CD14-positive monocyte (primary cell): Measurements from ENCODE around the gene R3HDM2. TPM values are rescaled to one million over a fixed set of nuclear protein-coding genes. Genes with fewer than 3 reads are reported as not detected.

Source experiments
- DNase-seq, 3 donors: peaks; one replicate each; pipeline ENCODE4 v3.0.0-alpha.2; 2011 to 2022
- H2AFZ ChIP-seq: 2 replicates; pipeline ENCODE4 v1.6.0; 2012; ENCODE audit warnings: mild to moderate bottlenecking, low read depth, low read length, inconsistent platforms; ENCODE audit not compliant: insufficient read depth, poor library complexity, severe bottlenecking
- H3K27ac ChIP-seq, 2 donors: 1 replicate in 1 of 2; 2 replicates in 1 of 2; pipeline ENCODE4 v1.5.1; 2012 to 2013; ENCODE audit warnings: low read length in 2 of 2, control low read depth in 1 of 2, inconsistent platforms in 1 of 2, low read depth in 1 of 2, mild to moderate bottlenecking in 1 of 2
- H3K27me3 ChIP-seq, 2 donors: one replicate each; pipeline versions ENCODE4 v1.6.0 to v1.6.1; 2011 to 2013; ENCODE audit warnings: low read length in 2 of 2; ENCODE audit not compliant: control insufficient read depth in 2 of 2, insufficient read depth in 2 of 2
- H3K36me3 ChIP-seq, 2 donors: replicated peaks in 1 of 2; 1 replicate in 1 of 2; 2 replicates in 1 of 2; pipeline versions ENCODE4 v1.5.1 to v1.6.1; 2012 to 2013; ENCODE audit warnings: low read length in 2 of 2, control low read depth in 1 of 2, inconsistent platforms in 1 of 2, mild to moderate bottlenecking in 1 of 2; ENCODE audit not compliant: insufficient read depth in 2 of 2, control insufficient read depth in 1 of 2
- H3K4me1 ChIP-seq, 2 donors: 1 replicate in 1 of 2; 2 replicates in 1 of 2; pipeline versions ENCODE4 v1.5.1 to v1.6.1; 2012 to 2013; ENCODE audit warnings: low read length in 2 of 2, control low read depth in 1 of 2, inconsistent platforms in 1 of 2, mild to moderate bottlenecking in 1 of 2, moderate library complexity in 1 of 2; ENCODE audit not compliant: insufficient read depth in 2 of 2, control insufficient read depth in 1 of 2
- H3K4me2 ChIP-seq: replicated peaks from 2 replicates; pipeline ENCODE3; 2012; ENCODE audit warnings: low read length, moderate library complexity, mild to moderate bottlenecking; ENCODE audit not compliant: poor library complexity, severe bottlenecking; ENCODE audit errors: extremely low read depth
- H3K4me3 ChIP-seq, 3 experiments: fragments of 200-600 bp in 1 of 3; sonication (generic) in 1 of 3; replicated peaks in 1 of 3; 1 replicate in 2 of 3; 2 replicates in 1 of 3; pipeline ENCODE4 v1.5.1; 2011 to 2013; ENCODE audit warnings: low read length in 3 of 3, mild to moderate bottlenecking in 3 of 3, control low read depth in 2 of 3, low read depth in 2 of 3, inconsistent platforms in 1 of 3, moderate library complexity in 1 of 3
- H3K79me2 ChIP-seq: 2 replicates; pipeline ENCODE4 v1.6.0; 2012; ENCODE audit warnings: mild to moderate bottlenecking, control low read depth, inconsistent platforms, low read length, moderate library complexity; ENCODE audit not compliant: insufficient read depth
- H3K9ac ChIP-seq: 2 replicates; pipeline ENCODE4 v1.6.0; 2017; ENCODE audit warnings: low read length, mild to moderate bottlenecking; ENCODE audit not compliant: insufficient read depth, poor library complexity, severe bottlenecking
- H3K9me3 ChIP-seq, 2 donors: replicated peaks in 1 of 2; 1 replicate in 1 of 2; 2 replicates in 1 of 2; pipeline versions ENCODE4 v1.5.1 to v1.6.1; 2012 to 2013; ENCODE audit warnings: low read length in 2 of 2, control low read depth in 1 of 2; ENCODE audit not compliant: control insufficient read depth in 1 of 2, insufficient read depth in 1 of 2
- H4K20me1 ChIP-seq: 2 replicates; pipeline ENCODE4 v1.6.0; 2012; ENCODE audit warnings: mild to moderate bottlenecking, low read length, control low read depth, moderate library complexity; ENCODE audit not compliant: insufficient read depth
- H3K27ac Mint-ChIP-seq, 7 donors: one replicate each; pipeline ENCODE4 v1.8.0; 2020; ENCODE audit warnings: mild to moderate bottlenecking in 7 of 7, mixed read lengths in 7 of 7, moderate library complexity in 6 of 7, inconsistent platforms in 2 of 7
- H3K27me3 Mint-ChIP-seq, 3 donors: one replicate each; pipeline ENCODE4 v1.8.0; 2021 to 2022; ENCODE audit warnings: low read depth in 3 of 3, mild to moderate bottlenecking in 3 of 3, mixed read lengths in 3 of 3, moderate library complexity in 3 of 3, inconsistent platforms in 1 of 3
- H3K36me3 Mint-ChIP-seq, 2 donors: one replicate each; pipeline ENCODE4 v1.8.0; 2020; ENCODE audit warnings: mixed read lengths in 2 of 2, inconsistent platforms in 1 of 2, mild to moderate bottlenecking in 1 of 2
- H3K4me1 Mint-ChIP-seq: one replicate; pipeline ENCODE4 v1.8.0; 2020; ENCODE audit warnings: mild to moderate bottlenecking, mixed read lengths
- H3K4me3 Mint-ChIP-seq, 2 donors: one replicate each; pipeline ENCODE4 v1.8.0; 2020; ENCODE audit warnings: mild to moderate bottlenecking in 2 of 2, mixed read lengths in 2 of 2, moderate library complexity in 1 of 2
- H3K9me3 Mint-ChIP-seq, 7 donors: one replicate each; pipeline ENCODE4 v1.8.0; 2020 to 2022; ENCODE audit warnings: mixed read lengths in 7 of 7, mild to moderate bottlenecking in 6 of 7, moderate library complexity in 6 of 7, inconsistent platforms in 2 of 7
- WGBS: methylation state at CpG from one replicate; pipeline ENCODE4 v1.1.5; 2013; ENCODE audit warnings: missing lambda C conversion rate; ENCODE audit not compliant: insufficient coverage; 5-methylcytosine and 5-hydroxymethylcytosine counted together
- intact Hi-C, 2 donors: fragments of 100-400 bp; cut with micrococcal nuclease; formaldehyde crosslinking; loops; one replicate each; pipeline versions ENCODE4 v1.15.0 to v1.15.1; 2023
- polyA plus RNA-seq, 3 donors: library from polyadenylated mRNA; depleted of rRNA in 1 of 3; unstranded in 2 of 3; stranded (reverse) in 1 of 3; fragments of 300-500 nt in 2 of 3; fragments of >200 nt in 1 of 3; fragmentation: Illumina TruSeq in 2 of 3; gene quantifications; 1 replicate in 2 of 3; 2 replicates in 1 of 3; pipeline ENCODE4 v1.2.3, GENCODE V29; 2012 to 2021
- TF ChIP-seq, protein P1 (sequence below): fragments of 200-600 bp; IDR thresholded peaks from one replicate; pipeline ENCODE4 v1.8.0; 2022; ENCODE audit warnings: antibody characterized with exemption, mild to moderate bottlenecking

The R3HDM2 gene
- polyA plus RNA-seq, 3 donors, result 4.2 to 69.4 (median 7.3) TPM

DNA sequence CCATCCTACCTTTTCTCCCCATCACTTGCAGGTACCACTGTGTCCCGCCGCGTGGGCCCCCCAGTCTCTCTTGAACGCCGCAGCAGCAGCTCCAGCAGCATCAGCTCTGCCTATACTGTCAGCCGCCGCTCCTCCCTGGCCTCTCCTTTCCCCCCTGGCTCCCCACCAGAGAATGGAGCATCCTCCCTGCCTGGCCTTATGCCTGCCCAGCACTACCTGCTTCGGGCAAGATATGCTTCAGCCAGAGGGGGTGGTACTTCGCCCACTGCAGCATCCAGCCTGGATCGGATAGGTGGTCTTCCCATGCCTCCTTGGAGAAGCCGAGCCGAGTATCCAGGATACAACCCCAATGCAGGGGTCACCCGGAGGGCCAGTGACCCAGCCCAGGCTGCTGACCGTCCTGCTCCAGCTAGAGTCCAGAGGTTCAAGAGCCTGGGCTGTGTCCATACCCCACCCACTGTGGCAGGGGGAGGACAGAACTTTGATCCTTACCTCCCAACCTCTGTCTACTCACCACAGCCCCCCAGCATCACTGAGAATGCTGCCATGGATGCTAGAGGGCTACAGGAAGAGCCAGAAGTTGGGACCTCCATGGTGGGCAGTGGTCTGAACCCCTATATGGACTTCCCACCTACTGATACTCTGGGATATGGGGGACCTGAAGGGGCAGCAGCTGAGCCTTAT lies 39.6 kb upstream of the R3HDM2 start:
- Histone ChIP-seq H3K27ac (peak overlapping the region in 1 of 2 donors; percentile 61), H3K4me2 (no peak overlapping the region), H3K4me3 (no peak overlapping the region), H2AFZ (no peak overlapping the region), H3K9ac (no peak overlapping the region), H3K79me2 (peaks cover 34% of the 10 kb centered on the region), H3K9me3 (no peaks in the 10 kb centered on the region), H4K20me1 (peaks cover 93% of the 10 kb centered on the region), H3K27me3 (no peaks in the 10 kb centered on the region), H3K36me3 (peaks cover 60 to 83% of the 10 kb centered on the region in 2 donors), H3K4me1 (peaks cover 40 to 59% of the 10 kb centered on the region in 2 donors)
- H3K36me3 Mint-ChIP-seq, result peaks cover 65 to 82% of the 10 kb centered on the region in 2 donors
- peak overlapping the region in 3 of 7 donors; percentile 41 to 74 (median 58) for H3K27ac Mint-ChIP-seq
- peaks cover 56% of the 10 kb centered on the region for H3K4me1 Mint-ChIP-seq
- H3K4me3 Mint-ChIP-seq, result no peak overlapping the region
- H3K9me3 Mint-ChIP-seq, result peaks cover 0 to 4% (median 0%) of the 10 kb centered on the region in 7 donors
- intact Hi-C loops, result loop anchor here in 1 of 2 donors (10.0 kb wide), 2 partner anchors 74 to 154 kb away; partner anchors contain the start of gene DCTN2
- DNase-seq, result no peak
- TF ChIP-seq, protein P1, sequence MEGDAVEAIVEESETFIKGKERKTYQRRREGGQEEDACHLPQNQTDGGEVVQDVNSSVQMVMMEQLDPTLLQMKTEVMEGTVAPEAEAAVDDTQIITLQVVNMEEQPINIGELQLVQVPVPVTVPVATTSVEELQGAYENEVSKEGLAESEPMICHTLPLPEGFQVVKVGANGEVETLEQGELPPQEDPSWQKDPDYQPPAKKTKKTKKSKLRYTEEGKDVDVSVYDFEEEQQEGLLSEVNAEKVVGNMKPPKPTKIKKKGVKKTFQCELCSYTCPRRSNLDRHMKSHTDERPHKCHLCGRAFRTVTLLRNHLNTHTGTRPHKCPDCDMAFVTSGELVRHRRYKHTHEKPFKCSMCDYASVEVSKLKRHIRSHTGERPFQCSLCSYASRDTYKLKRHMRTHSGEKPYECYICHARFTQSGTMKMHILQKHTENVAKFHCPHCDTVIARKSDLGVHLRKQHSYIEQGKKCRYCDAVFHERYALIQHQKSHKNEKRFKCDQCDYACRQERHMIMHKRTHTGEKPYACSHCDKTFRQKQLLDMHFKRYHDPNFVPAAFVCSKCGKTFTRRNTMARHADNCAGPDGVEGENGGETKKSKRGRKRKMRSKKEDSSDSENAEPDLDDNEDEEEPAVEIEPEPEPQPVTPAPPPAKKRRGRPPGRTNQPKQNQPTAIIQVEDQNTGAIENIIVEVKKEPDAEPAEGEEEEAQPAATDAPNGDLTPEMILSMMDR, result no peak
- WGBS, result 99% methylated on average over 13 of the region's 14 CpGs
- H3K27me3 Mint-ChIP-seq, result peaks cover 2 to 5% (median 3%) of the 10 kb centered on the region in 3 donors

DNA sequence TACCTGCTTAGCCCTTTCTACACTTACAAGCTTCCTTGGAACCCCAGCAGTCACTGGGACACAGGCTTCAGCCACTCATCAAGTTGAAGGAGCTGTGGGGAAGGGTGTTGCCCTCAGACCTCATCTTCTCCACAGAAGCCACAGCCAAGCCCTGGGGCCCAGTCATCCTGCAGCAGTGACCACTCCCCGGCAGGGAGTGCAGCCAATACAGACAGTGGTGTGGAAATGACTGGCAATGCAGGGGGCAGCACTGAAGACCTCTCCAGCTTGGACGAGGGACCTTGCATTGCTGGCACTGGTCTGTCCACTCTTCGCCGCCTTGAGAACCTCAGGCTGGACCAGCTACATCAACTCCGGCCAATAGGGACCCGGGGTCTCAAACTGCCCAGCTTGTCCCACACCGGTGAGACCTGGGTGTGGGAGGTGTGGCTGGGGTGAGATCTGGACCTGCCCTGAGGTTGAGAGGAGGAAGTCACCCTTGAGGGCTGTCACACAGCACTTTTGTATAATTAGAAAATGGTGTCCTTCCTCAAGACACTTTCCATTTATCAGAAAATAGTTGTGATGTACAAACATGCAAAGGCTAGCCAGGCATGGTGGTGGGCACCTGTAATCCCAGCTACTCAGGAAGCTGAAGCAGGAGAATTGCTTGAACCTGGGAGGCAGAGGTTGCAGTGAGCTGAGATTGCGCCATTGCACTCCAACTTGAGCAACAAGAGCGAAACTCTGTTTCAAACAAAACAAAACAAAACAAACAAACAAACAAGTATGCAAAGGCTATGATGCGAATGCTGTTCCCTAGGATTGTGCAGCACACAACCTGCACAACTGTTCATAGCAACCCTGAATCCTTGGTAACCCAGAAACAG lies 38.7 kb upstream of the R3HDM2 start:
- H3K4me1 Mint-ChIP-seq, result peaks cover 54% of the 10 kb centered on the region
- H3K36me3 Mint-ChIP-seq, result peaks cover 60 to 76% of the 10 kb centered on the region in 2 donors
- WGBS, result 79% methylated on average over 5 of the region's 10 CpGs
- peaks cover 25% of the 10 kb centered on the region for H3K79me2 ChIP-seq
- peaks cover 0 to 4% of the 10 kb centered on the region in 2 donors for H3K27me3 ChIP-seq
- intact Hi-C loops, result loop anchor here in 1 of 2 donors (10.0 kb wide), 2 partner anchors 75 to 155 kb away; partner anchors contain the start of gene DCTN2
- peaks cover 32 to 51% of the 10 kb centered on the region in 2 donors for H3K4me1 ChIP-seq
- H3K9ac ChIP-seq, result no peak overlapping the region
- H3K9me3 ChIP-seq, result no peaks in the 10 kb centered on the region
- peaks cover 87% of the 10 kb centered on the region for H4K20me1 ChIP-seq
- peaks cover 53 to 74% of the 10 kb centered on the region in 2 donors for H3K36me3 ChIP-seq
- no peak overlapping the region for H3K4me3 ChIP-seq
- peak overlapping the region in 3 of 7 donors; percentile 26 to 76 (median 41) for H3K27ac Mint-ChIP-seq
- TF ChIP-seq, protein P1, result no peak
- H3K4me3 Mint-ChIP-seq, result no peak overlapping the region
- H3K4me2 ChIP-seq, result no peak overlapping the region
- no peak overlapping the region for H3K27ac ChIP-seq
- H2AFZ ChIP-seq, result no peak overlapping the region
- peaks cover 0 to 4% (median 0%) of the 10 kb centered on the region in 7 donors for H3K9me3 Mint-ChIP-seq
- peaks cover 6 to 9% (median 6%) of the 10 kb centered on the region in 3 donors for H3K27me3 Mint-ChIP-seq
- DNase-seq, result no peak
